ENCODE measurements around the gene TAF1A.
"Not testable (repeated sequence)": the region's sequence is repeated elsewhere in the genome, so short reads cannot be mapped to it uniquely, and the experiment has no call there.

TAF1A gene

GRCh38 chr1:222589462-222590302, at the start of gene TAF1A:
Gene TAF1A (minus strand): TSS chr1:222589933.
- DNase-seq: peak; percentile 80

- peak; percentile 91 for DNase-seq
These were observed 44.7 kb upstream of the TAF1A start for GRCh38 chr1:222634180-222635013.

- DNase-seq: no peak
These were observed 43.0 kb upstream of the TAF1A start for GRCh38 chr1:222632749-222633148.

- no peak for DNase-seq
These were observed 42.0 kb upstream of the TAF1A start for GRCh38 chr1:222631611-222632208.

GRCh38 chr1:222629921-222630535, 40.3 kb upstream of the TAF1A start:
- no peak for DNase-seq

- no peak for DNase-seq
These were observed 37.5 kb upstream of the TAF1A start for GRCh38 chr1:222627232-222627631.

- DNase-seq: no peak
These were observed 34.5 kb upstream of the TAF1A start for GRCh38 chr1:222624214-222624613.

GRCh38 chr1:222623458-222623857, 33.7 kb upstream of the TAF1A start:
- no peak for DNase-seq

GRCh38 chr1:222622765-222623164, 33.0 kb upstream of the TAF1A start:
- DNase-seq: no peak

- DNase-seq: no peak
These were observed 30.8 kb upstream of the TAF1A start for GRCh38 chr1:222620566-222620965.

GRCh38 chr1:222618880-222619596, 29.3 kb upstream of the TAF1A start:
- DNase-seq: no peak

GRCh38 chr1:222618001-222618879, 28.5 kb upstream of the TAF1A start, which contains the start of gene MIA3:
Gene MIA3 (plus strand): TSS chr1:222618097. CDS start chr1:222618111, 14 bp downstream.
- peak; percentile 73 for DNase-seq

- peak; percentile 97 for DNase-seq
These were observed 27.7 kb upstream of the TAF1A start for GRCh38 chr1:222617367-222617951.

- no peak for DNase-seq
These were observed 26.8 kb upstream of the TAF1A start for GRCh38 chr1:222616525-222616924.

- no peak for DNase-seq
These were observed 23.9 kb upstream of the TAF1A start for GRCh38 chr1:222613627-222614026.

- no peak for DNase-seq
These were observed 21.0 kb upstream of the TAF1A start for GRCh38 chr1:222610728-222611127.

GRCh38 chr1:222609111-222609510, 19.4 kb upstream of the TAF1A start:
- DNase-seq: not testable (repeated sequence)

GRCh38 chr1:222606757-222607156, 17.0 kb upstream of the TAF1A start:
- DNase-seq: no peak

GRCh38 chr1:222601257-222601656, 11.5 kb upstream of the TAF1A start:
- DNase-seq: no peak

GRCh38 chr1:222600281-222600680, 10.5 kb upstream of the TAF1A start:
- DNase-seq: no peak

GRCh38 chr1:222596696-222597095, 7.0 kb upstream of the TAF1A start:
- DNase-seq: no peak
